Lung microvascular endothelial cell (primary cell): ENCODE measurements around the gene TMEM39A. TPM values are rescaled to one million over a fixed set of nuclear protein-coding genes. Genes with fewer than 3 reads are reported as not detected.

Experiments
- DNase-seq, 2 donors: peaks; one replicate each; pipeline versions ENCODE4 v3.0.0 to v3.0.0-alpha.2; 2010; ENCODE audit warnings: low read depth in 2 of 2
- total RNA-seq: library from RNA; depleted of rRNA; stranded (reverse); fragments of >200 nt; gene quantifications from 2 replicates; pipeline ENCODE4 v1.2.1, GENCODE V29; 2014

TMEM39A gene
- total RNA-seq, 1 donor from 2014 or later, result 26.6 TPM

DNA sequence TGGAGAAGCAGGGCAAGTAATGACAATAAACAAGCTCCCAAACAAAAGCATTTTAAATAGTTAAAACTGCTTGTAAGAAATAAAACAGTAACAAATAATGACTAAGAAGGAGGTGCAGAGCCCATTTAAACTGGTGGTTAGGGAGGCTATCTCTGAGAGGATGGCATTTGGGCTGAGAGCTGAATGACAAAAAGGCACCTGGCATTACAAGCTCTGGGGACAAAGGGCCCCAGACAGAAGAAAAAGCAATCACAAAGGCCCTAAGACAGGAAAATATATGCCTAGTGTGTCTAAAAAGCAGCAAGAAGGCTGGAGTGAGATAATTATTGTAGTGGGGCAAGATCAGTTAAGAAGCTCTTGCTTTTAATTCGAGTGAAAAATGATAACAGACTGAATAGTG lies 9.6 kb downstream of the TMEM39A start:
- no peak for DNase-seq

DNA sequence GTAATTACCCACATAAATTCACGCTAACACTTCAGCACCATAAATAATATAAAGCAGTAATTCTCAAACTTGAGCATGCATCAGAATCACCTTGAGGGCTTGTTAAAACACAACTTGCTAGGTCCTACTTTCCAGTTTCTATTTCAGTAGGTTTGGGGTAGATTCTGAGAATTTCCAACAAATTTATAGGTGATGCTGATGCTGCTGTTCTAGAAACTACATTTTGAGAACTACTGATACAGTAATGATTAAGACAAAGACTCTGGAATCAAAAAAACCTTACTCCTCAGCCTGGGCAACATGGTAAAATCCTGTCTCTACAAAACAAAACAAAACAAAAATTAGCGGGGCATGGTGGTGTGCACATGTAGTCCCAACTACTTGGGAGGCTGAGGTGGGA lies 18.8 kb downstream of the TMEM39A start:
- no peak for DNase-seq

DNA sequence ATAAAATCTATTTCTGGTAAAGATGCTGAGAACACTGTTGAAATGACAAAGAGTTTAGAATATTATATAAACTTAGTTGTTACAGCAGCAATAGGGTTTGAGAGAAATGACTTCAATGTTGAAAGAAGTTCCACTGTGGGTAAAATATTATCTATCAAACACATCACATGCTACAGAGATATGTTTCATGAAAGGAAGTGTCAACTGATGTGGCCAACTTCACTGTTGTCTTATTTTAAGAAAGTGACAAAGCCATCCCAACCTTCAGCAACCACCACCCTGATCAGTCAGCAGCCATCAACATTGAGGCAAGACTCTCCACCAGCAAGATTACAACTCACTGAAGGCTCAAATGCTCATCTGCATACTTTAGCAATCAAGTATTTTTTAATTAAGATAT lies 20.2 kb downstream of the TMEM39A start:
- DNase-seq, result no peak

DNA sequence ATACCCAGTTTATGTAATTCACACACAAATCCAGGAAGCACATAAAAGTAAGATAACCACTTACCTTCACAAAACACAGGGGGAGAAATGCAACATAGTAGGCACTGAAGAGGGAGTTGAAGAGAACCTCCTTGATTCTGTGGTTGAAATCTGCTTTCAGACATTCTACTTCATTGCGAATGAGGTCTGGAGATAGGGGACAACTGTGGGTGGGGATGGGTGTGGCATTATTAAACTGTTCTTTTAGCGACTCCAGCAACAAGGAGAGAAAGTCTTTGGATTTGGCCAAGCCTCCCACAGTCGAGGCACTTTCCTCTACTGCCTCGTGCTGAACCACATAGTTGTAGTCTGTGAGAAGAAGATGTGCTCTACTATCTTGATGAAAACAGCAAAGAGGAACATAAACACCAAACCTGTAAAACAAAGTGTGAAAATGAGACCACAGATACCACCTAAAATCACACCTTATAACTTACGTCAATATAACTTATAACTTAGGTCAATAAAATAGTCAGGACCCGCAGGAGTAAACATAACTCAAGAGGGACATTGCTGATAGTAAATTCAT lies 25.6 kb downstream of the TMEM39A start:
- DNase-seq, result no peak

DNA sequence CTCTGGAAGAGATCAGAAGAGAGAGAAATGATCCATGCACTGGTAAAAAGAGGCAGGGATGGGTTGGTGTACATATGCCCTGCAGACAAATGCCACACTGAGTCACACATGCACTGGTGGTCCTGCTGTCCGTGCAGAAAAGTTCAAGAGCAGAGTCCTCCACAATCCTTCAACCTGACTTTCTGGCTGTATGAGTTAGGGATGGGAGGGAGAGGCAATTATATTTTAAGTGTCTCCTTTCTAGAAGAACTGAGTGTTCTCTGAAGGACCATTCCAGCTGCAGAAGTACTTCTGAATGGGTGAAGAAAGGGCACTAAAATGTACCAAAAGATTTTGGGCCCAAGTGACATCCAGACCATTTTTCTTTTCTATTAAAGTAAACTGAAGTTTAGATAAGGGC lies 26.4 kb downstream of the TMEM39A start:
- DNase-seq, result no peak

DNA sequence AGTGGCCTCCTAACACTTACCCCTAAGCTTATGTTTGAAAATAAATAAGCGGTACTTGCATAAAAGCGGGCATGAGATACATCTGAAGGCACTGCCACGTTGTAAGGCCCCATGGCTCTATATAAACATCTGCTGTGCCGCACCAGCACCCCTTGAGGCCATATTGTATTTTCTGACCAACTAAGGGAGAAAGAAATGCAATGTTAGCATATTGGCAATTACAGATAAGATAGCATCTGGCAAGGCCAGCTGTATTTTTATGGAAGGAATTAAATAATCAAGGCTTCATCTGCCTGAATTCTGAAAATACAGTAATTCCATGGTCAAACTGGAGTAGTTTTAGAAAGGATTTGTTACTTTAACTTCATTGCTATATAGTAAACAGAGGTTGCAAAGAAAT lies 28.7 kb downstream of the TMEM39A start:
- DNase-seq, result no peak

DNA sequence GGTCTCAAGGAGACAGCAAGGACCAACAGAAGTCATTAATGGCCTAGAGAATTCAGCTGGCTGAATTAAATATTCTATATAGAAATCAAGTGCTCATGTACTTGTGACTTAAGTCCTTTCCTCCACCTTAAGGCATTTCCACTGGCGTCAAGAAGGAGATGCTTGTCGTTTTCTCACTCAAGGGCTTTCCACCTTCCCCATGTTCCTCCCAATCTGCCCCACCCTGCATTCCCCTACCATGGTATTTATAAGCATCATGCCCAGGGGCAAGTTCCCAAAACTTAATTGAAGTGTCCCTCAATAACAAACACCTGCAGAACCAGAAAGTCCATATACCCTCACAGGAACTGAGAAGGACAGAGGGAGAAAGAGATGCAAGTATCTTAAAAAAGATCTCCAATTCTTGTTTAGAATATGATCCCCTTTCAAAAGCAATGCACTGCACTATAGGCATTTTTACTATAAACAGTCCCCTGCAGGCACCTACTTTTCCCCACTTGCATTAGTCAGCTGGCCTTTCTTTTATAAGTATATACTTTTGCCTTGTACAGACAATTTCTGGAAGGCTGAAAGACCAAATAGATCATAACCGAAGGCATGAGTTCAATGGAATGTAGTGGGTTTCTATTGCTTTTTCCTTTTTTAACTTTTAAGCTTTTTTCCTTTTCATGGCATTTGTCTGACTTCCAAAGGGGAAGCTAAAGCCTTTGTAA lies 29.6 kb downstream of the TMEM39A start:
- no peak for DNase-seq

DNA sequence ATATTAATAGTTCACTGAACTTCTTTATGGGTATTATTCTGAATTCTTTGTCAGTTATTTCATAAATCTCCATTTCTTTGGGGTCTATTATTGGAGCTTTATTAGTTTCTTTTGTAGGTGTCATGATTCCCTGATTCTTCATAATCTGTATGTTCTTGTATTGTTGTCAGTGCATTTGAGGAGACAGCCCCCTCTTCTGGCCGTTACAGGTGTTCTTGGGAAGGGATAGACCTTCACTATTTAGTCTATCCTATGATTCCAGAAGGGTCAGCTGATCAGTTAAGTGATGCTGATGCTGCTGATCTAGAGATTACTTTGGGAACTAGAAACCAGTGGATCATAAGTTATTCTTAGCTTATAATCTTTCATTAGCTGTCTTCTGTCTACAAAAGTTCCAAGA lies 34.9 kb downstream of the TMEM39A start:
- peak in 1 of 2 donors; percentile 18 for DNase-seq

DNA sequence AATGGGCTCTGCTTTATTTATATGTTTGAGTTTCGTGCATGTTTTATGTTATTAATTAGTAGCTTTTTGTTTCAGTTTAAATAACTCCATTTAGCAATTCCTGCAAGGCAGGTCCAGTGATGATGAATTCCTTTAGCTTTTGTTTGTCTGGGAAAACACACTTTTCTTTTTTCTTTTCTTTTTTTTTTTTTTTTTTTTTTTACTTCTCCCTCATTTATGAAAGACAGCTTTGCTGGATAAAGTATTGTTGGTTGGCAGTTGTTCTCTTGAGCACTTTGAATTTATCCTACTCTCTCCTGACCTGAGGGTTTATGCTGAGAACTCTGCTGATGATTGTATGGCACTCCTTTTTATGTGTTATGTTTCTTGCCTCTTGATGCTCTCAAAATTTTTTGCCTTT lies 35.7 kb downstream of the TMEM39A start:
- DNase-seq, result peak in 1 of 2 donors; percentile 31

DNA sequence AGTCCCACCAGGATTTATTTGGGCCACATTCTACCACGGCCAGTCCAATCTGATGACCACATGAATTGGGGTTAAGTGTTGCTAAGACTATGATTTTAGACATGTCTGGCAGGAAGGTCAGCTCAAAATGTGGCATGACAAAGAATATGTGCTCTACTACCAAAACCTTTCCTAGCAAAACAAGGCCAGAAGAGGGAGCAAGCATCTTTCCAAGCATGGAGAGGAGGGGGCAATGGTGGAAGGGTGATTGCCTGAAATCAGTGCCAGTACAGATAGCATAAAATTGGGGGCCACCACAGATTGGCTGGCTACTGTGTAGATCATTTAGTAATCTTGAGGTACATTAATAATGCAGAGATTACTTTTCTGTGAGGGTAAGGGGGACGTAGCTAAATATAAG lies 43.2 kb downstream of the TMEM39A start:
- peak in 1 of 2 donors; percentile 19 for DNase-seq

DNA sequence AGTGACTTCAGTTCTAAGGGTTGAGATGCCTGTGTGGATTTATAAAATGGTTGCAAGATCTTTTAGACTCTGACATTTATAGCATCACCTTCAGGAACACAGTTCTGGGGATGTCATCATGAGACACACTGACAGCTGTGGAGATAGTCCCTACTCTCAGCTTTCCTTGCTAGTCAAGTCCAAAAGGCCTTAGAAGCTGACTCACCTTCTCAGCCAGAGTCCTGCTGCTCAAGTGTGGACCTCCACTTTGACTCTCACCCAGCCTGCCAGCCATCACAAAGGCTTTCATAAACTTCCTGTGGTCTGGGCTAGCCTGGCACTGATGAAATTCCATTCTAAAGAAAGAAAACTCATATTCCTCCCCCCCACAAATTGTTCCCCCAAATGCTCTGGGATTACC lies 44.8 kb downstream of the TMEM39A start:
- peak in 1 of 2 donors; percentile 17 for DNase-seq

DNA sequence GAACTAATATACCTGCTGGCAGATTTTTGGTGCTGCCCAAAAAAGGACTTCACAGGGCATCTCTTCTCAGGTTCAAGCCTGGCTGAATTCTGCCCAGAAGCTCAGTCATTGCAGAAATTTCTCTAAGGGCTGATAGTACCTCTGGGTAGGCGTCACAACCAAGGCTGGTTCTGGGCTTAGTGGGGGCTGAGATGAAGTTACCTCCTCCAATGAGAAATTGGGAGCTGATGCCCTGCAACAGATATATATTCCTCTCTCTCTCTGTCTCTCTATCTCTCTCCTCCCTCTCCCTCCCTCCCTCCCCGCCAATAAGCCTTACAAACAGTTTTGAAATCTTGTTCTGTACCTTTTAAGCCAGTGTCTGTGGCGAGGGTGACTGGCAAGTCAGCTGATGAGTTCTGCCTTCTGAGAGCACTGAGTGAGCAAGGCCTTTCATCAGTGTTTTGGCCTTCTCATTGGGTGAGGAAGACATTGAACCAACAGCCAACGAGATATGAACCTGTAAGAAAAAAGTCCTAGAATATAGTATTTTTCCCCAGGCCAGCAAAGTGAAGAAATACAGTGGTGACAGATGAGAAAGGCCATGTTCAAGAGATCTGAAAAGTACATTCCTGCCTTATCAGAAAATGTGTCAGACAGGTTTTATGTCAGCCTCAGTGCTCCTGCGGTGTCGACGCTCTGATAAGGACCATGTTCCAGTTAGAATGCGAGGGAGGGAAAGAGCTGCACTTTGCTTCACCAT lies 45.5 kb downstream of the TMEM39A start:
- DNase-seq, result no peak

DNA sequence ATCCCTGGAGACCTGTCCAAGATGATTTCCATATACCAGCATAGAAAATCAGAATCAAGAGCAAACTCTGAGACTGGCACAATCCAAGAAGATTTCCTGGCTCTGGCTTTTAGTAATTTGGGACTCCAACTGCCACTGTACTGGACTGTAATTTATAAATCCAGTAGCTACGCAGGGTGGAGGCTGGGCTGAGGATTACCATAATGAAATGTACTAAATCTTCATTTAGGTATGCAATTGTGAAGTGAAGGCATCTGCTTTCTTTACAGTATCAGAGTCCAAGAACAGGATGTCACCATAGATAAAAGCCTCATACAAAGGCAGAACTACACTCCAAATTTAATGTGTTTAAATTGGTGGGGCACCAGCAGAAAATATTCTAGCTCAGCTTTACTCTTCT lies 46.5 kb downstream of the TMEM39A start:
- DNase-seq, result no peak

DNA sequence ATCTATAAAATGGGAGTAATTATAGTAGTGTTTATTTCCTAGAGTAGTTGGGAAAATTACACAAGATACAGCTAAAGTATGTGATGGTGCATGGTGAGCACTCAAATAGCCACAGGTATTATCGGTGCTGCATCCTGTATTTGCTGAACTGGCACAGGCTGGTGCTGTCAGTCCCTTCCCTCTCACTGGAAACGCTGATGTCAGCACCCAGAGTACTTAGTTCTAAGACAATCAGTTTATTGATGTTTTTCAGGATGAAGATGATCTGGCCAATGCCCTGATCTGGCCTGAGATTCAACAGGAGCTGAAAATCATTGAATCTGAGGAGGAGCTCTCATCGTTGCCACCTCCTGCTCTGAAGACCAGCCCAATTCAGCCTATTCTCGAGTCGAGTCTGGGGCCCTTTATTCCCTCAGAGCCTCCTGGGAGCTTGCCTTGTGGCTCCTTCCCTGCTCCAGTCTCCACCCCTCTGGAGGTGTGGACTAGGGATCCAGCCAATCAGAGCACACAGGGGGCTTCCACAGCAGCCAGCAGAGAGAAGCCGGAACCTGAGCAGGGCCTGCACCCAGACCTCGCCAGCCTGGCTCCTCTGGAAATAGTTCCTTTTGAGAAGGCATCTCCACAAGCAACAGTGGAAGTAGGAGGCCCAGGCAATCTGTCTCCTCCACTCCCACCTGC lies 49.7 kb downstream of the TMEM39A start:
- DNase-seq, result no peak

DNA sequence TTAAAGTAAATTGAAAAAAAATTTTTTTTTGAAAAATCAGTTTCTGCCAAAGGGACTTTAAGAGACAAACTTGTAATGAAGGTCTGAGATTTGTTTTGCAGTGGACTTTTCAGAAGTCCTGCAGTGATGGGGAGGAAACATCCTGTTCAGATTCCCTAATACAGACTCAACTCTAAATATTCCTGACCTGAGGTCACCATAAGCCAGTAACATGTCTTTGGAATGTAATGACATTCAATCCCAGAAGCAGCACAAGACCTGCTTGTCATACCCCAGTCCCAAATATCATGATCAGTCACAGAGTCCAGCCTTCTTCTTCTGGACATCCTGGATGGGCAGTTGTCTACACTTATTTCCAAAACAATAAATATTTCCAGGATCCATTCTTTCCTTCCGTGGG lies 53.6 kb downstream of the TMEM39A start:
- DNase-seq, result no peak

DNA sequence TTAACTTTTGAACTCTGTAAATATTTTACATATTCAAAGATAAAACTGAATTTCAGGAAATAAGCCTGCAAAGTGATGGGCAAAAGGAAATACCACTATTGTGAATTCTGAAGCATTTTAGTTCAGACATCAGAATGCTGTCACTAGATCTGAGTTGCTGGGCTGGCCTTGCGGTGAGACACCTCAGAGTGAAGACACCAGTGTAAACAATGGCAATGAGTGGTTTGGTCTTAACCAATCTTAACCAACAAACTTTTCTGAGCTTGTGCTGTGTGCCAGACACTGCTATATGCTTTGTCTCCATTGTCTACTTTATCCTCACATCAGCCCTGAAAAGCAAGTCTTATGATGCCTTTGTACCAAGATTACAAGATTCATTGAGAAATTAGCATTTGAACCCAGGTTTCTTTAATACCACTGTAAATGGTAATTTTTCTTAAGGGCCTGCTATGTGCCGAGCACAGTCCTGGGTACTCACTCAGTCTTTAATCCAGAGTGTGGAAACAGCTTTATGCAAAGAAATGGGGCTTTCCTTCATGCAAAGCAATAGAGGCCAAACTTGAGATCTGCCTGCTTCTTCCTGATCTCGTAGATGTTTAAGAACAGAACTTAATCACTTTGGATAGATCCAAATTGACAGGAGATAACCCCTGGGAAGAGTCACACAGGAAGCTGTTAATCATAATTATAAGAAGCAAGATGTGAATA lies 55.0 kb downstream of the TMEM39A start:
- no peak for DNase-seq

DNA sequence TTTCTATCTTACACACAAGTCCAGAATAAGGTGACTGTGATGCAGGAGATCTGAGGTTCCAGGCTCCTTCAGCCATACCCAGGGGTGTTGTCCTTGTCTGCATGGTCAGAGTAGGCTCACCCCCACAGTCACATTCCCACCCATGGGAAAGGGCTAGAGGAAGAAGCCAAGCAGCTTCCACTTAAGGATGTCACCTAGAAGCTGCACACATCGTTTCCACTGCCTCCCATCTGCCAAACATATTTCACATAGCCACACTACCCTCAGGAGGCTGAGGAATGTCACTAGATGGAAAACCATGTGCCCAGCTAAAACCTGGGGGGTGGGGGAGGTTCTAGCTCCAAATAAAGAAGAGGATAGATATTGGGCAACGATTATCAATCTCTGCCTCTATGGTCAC lies 58.1 kb downstream of the TMEM39A start:
- no peak for DNase-seq

DNA sequence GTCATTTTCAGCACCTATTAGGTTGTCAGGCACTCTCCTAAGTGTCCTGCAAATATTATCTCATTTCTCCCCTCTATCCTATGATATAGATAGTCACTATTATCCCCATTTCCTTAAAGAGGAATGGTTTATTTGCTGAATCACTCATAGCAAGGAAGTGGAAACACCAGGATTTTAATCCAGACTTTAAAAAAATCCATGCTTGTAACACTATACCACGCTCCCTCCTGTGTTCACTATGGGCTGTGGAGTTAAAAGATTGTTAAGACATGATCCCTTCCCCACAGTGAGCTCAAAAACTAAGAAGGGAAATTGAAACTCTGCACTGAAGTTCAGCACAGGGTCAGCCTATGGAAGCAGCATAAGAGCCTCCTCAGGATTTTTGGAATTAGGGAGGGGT lies 60.2 kb downstream of the TMEM39A start:
- DNase-seq, result no peak

DNA sequence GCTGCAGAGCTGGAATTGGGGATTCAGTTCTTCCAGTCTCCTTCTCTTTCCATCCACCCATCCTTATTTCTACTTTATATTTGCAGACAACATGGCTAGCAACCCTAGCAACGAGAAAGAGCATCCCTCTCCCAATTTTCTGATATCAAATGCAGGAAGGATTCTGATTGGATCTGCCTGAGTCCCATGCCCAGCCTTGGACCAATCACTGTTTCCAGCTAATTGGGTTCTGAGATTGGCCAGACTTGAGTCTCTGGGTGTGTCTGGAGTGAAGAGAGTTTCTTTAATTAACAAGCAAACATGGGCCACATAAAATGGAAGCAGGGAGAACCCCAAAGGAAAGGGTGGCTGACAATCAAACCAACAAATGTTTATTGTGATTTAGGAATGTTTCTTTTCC lies 60.6 kb downstream of the TMEM39A start:
- DNase-seq, result no peak

DNA sequence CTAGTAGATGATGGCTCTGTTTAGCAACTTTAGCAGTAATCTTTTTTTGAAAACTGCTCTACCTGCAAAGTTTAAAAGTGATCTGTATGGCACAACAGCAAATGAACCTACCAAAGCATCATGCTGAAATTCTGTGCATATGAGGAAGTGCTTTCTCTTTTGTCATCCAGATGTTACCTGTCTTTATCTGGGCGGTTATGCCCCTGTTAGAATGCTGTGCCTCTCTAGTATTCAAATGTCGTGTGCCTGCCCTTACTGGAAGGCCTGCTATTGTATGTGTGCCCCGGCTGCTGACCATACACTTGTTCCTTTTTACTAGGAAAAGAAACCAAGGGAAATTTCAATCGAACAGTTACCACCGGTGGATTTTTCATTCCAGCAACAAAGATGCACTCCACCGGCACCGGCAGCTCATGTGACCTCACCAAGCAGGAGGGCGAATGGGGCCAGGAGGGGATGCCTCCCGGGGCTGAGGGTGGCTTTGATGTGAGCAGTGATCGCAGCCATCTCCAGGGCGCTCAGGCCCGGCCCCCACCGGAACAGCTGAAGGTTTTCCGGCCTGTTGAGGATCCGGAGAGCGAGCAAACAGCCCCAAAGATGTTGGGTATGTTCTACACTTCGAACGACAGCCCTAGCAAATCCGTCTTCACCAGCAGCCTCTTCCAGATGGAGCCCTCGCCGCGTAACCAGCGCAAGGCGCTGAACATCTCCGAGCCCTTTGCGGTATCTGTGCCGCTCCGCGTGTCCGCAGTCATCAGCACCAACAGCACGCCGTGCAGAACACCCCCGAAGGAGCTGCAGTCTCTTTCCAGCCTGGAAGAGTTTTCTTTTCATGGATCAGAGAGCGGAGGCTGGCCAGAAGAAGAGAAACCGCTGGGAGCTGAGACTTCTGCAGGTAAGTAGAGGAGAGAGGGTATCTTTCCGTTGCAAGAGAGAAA lies 61.6 kb downstream of the TMEM39A start:
- no peak for DNase-seq

DNA sequence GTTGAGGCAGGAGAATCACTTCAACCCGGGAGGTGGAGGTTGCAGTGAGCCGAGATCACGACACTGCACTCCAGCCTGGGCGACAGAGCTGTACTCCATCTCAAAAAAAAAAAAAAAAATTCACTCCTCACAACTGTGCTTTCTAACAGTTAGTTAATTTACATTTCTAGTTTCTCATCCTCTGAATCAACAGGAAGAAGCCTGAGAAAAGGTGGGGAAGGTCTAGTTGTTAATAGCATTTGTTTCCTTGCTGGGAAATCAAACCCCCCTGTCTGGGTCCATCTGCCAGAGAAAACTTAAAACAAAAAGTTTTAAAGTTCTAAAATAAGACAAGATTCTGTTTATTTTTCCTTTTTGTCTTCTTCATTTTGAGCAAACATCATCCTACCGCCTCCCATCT lies 62.3 kb downstream of the TMEM39A start:
- no peak for DNase-seq
